CD4-positive, alpha-beta T cell treated with Interleukin-6 at 100 ng/mL for 8 hours (primary cell): Measurements from ENCODE around the gene DAB2IP.

Source experiments
- DNase-seq: peaks from one replicate; pipeline ENCODE4 v3.0.0-alpha.2; 2020; ENCODE audit warnings: mixed read lengths, low spot score

DAB2IP gene

GRCh38 chr9:121703014-121703734 lies 51.7 kb downstream of the DAB2IP start:
- no peak for DNase-seq

DNA sequence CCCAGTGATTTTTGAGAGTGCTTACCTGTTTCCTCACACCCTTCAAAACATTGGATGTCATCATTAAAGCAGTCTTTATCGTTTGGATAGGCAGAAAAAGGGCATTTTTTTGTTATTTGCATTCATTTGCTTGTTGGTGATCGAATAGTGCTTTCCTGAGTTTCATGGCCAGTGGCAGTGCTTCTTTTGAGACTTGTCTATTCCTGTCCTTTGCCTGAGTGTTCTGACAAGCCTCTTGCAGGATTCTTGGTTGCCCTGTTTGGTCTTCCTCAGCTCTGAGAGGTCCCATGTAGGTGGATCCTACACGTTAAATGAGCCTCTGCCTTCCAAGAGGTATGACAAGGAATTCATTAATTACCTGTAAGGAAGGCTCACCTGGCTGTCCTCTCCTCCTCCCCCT lies 52.8 kb downstream of the DAB2IP start:
- DNase-seq, result no peak

- DNase-seq, result no peak
Observed at GRCh38 chr9:121706149-121706750, 54.8 kb downstream of the DAB2IP start.

- no peak for DNase-seq
Observed at GRCh38 chr9:121707477-121708424, 56.3 kb downstream of the DAB2IP start.

- no peak for DNase-seq
Observed at GRCh38 chr9:121708768-121709488, 57.5 kb downstream of the DAB2IP start.

DNA sequence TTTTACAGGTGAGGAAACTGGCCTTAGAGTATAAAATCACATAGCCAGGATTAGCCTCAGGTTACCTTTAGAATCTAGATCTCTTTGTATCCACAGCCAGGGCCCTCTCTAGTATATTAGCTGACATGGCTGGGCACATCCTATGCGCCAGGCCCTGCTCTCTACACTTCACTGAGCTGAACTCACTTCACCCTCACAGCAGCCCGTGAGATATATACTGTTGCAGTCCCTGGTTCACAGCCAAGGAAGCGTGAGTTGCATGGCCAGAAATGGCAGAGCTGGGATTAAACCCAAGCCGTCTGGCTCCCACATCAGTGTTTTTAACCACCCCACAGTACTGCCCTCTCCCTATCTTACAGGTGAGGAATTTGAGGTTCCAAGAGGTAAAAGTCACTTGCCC lies 58.4 kb downstream of the DAB2IP start:
- DNase-seq, result no peak

GRCh38 chr9:121711281-121711680 lies 59.8 kb downstream of the DAB2IP start:
- no peak for DNase-seq

- no peak for DNase-seq
Observed at GRCh38 chr9:121711797-121712196, 60.4 kb downstream of the DAB2IP start.

DNA sequence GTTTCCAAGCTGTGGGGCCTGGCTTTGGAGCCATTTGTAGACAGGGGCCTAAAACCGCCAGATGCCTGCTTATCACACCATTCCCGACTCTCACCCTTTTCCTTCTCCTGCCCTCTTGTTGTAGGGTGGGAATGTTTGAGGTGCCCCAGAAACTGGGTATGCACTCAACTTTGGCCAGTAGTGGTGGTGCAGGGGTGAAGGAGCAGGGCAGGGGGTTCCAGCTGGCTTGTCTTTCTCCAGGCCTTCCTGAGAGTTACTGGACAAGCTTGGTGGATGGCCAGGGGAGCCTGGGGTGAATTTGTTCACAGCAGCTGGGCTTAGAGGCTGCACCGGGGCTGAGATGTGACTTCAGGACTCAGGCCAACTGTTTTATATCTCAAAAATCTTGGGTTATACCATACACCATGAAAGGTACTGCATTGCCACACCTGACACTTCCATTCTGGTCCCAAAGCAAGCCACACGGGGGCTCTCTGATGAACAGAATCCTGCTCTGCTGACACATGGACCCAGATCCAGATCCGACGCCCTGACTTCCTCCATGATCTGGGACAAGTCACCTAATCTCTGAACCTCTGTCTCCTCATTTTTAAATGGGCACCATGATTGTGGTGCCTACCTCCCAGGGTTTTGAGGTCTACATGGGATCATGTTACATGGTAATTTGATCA lies 62.1 kb downstream of the DAB2IP start:
- DNase-seq, result no peak

DNA sequence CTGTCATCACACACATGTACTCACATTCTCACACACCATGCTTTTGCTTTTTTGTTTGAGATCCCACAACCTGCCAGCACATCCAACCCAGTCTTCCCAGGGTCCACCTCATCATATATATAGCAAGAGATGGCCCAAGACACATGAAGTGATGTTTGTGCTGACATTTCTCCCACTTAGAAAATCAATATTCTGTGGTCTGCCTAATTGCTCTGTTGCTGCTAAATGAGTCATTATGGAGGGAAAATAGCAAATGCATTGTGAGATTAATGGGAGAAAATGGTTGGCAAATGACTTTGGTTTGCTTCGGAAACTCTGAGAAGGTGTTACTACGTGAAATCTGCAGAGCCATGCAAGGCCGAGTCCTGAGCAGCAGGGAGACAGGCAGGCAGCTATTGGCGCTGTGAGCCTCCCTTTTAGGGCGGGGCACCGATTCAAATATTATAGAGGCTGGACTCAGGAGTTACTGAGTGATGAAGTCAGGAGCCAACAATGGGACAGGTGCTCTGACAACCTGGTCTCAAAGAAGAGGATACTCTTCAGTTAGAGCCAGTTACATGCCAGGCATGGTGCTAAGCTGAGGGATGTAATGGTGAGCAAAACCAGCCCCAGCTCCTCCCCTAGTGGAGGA lies 62.8 kb downstream of the DAB2IP start:
- DNase-seq, result no peak

DNA sequence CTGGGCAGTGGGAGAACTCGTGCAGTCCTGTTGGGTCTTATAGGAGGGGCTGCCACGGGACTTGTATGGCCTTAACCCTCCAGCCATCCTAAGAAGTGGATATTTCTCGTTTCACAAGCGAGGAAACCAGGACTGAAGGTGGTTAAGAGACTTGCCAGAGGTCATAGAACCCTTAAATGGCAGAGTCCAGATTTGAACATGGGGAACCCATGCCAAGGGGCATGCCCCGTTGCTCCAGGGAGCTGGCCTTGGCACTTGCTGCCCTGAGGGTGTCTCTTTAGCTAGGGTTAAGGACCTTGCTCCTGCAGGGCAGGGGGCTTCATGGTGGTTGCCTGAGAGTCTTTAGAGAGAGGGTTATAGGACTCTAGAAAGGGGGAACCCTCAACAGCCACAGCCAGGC lies 63.4 kb downstream of the DAB2IP start:
- DNase-seq, result no peak

- no peak for DNase-seq
Observed at GRCh38 chr9:121717141-121717991, 65.9 kb downstream of the DAB2IP start.

DNA sequence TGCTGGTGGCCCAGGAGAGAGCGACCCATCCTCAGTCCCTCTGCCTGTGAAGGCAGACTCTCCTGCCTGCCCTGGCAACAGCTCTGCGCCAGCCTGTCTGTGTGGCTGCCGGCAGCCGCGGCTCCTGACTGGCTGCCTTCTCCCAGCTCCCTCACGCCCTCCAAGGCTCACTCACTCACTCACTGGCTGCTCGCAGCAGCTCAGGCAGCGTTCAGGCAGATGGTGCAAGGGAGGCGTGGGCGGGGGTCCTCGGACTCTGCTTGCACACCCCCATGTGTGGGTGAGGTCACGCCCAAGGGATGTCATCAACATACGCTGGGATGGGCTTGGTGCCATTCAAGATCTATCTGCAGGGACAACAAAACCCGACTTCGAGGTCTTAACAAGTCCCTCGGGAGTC lies 66.7 kb downstream of the DAB2IP start:
- no peak for DNase-seq

DNA sequence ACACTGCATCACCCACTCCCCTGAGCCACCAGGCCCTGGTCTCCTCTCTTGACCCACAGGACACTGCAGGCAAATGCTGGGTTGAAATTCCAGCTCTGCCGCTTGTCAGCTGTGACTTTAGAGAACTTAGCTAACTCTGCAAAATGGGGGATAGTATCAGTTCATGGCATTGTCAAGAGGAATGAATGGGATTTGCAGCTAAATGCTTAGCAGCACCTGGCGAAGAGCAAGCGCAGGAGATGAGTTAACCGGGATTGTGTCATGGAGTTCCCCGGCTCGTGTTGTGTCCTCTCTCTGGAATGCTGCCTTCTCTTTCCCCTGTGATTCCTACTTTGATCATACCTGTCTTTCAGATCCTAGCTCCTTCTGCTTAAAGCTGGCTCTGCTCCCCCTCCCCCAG lies 67.1 kb downstream of the DAB2IP start:
- DNase-seq, result no peak

GRCh38 chr9:121720311-121721057 lies 69.0 kb downstream of the DAB2IP start:
- DNase-seq, result no peak

DNA sequence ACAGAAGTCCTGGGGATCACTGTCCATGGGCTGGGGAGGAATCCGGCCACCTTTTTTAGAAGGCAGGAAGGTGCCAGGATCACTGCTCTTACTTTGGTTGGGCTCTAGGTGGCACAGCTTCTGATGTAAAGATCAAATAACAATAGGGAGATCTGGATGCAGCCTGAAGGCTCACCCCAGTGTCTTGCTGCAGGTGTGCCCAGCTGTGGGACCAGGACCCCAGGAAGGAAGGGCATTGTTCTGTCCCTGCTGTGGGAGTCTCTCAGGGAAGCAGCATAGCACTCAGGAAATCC lies 69.6 kb downstream of the DAB2IP start:
- no peak for DNase-seq

DNA sequence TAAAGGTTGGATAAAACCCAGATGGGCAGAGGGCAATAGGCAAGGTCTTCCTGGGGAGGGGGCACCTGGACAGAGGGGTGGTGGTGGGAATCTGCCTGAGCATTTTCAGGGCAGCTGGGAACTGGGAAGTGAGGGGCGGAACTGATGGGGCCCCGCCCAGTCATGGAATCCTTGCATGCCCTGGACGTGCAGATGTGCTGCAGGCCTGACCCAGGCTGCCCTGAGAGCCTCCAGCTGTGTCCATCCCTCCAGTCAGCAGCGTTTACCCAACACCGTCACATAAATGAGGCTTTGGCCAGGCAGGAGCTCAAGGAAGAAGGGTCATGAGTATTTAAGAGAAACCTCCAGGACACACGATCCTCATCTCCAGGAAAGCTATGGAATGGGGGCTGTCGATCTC lies 70.3 kb downstream of the DAB2IP start:
- no peak for DNase-seq

DNA sequence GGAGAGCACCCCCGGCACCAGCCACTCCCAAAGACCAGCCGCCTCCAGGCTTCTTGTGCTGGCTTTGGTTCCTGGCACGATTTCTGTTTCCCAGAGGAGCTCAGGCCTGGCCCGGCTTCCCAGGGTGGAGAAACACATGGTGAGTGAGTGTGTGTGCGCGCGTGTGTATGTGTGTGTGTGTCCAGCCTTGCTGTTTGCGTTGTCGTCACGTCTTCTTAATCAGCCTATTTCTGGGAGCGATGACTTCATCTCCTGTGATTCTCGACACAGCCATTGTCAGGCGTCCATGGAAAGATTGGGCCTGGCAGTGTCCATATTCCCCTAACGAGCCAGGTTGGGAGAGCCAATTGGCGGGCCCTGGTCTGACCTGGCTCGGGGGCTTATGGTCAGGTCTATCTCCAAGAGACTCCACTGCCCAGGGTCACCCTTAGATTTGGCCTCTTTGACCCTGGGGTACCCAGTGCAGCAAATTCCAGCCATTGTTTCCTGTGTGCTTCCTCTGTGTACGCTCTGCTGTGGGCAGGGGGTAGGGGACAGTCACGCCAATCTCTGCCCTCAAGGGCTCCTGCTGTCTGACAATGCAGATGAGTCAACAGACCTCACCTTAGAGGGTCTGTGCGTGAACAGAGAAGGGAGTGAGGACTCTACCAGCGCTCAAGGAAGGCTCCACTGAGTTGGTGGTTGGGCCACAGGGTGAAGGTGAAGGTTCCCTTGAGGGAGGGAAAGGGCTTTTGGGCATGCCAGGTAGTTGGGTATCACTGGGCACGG lies 73.8 kb downstream of the DAB2IP start:
- no peak for DNase-seq
